IMR-90 (cell line): Measurements from ENCODE around the gene ATP2C2. TPM values are rescaled to one million over a fixed set of nuclear protein-coding genes. Genes with fewer than 3 reads are reported as not detected.

Source experiments
- ATAC-seq: fragments of 200-7000 bp; cut with Tn5 transposase; 2 replicates; pipeline ENCODE4 v1.9.1; 2020; ENCODE audit warnings: low read depth, mild to moderate bottlenecking, moderate library complexity
- BruUV-seq: library from RNA; stranded (reverse); fragments of 400-500 nt; replicated peaks from 2 replicates; lab custom pipeline; 2021; lab: Mats Ljungman, UMichigan
- CTCF ChIA-PET: fragments of 300-600 bp; formaldehyde crosslinking; extraction: SDS; loops from one replicate; lab custom pipeline; 2021; ENCODE audit warnings: antibody characterized with exemption; lab: Yijun Ruan, JAX
- POLR2A ChIA-PET: fragments of 300-600 bp; sonication (Branson Sonifier 250); formaldehyde crosslinking; loops from one replicate; lab custom pipeline; 2022; ENCODE audit warnings: antibody characterized with exemption; ENCODE audit not compliant: unreplicated experiment; lab: Charles Lee
- DNase-seq: peaks from one replicate; pipeline ENCODE4 v3.0.0; 2013
- H2AFZ ChIP-seq: replicated peaks from 2 replicates; pipeline ENCODE3; 2013; ENCODE audit warnings: low read length, mild to moderate bottlenecking; ENCODE audit not compliant: poor library complexity
- H2AK5ac ChIP-seq: 2 replicates; pipeline ENCODE4 v1.6.1; 2013; ENCODE audit warnings: low read depth, low read length, inconsistent platforms
- H2AK9ac ChIP-seq: replicated peaks from 2 replicates; pipeline ENCODE3; 2013; ENCODE audit warnings: mild to moderate bottlenecking, low read depth, low read length, moderate library complexity; ENCODE audit not compliant: poor library complexity
- H2BK120ac ChIP-seq: 2 replicates; pipeline ENCODE4 v1.6.1; 2013; ENCODE audit warnings: low read depth, low read length, inconsistent platforms
- H2BK15ac ChIP-seq: 3 replicates; pipeline ENCODE4 v1.6.1; 2013; ENCODE audit warnings: low read depth, low read length, inconsistent platforms
- H2BK20ac ChIP-seq: 2 replicates; pipeline ENCODE4 v1.6.1; 2013; ENCODE audit warnings: low read depth, mild to moderate bottlenecking, inconsistent platforms, low read length, moderate library complexity
- H2BK5ac ChIP-seq: 2 replicates; pipeline ENCODE4 v1.6.1; 2013; ENCODE audit warnings: mild to moderate bottlenecking, low read depth, low read length, inconsistent platforms; ENCODE audit not compliant: poor library complexity, severe bottlenecking
- H3K14ac ChIP-seq: replicated peaks from 2 replicates; pipeline ENCODE4 v1.6.1; 2013; ENCODE audit warnings: low read depth, low read length, inconsistent platforms
- H3K18ac ChIP-seq: 2 replicates; pipeline ENCODE4 v1.6.1; 2013; ENCODE audit warnings: low read depth, low read length, control low read depth
- H3K23ac ChIP-seq: 2 replicates; pipeline ENCODE4 v1.6.1; 2013; ENCODE audit warnings: low read depth, low read length, inconsistent platforms
- H3K27ac ChIP-seq: 2 replicates; pipeline ENCODE4 v1.5.1; 2013; ENCODE audit warnings: mild to moderate bottlenecking, control low read depth, low read length; ENCODE audit not compliant: insufficient read depth
- H3K27me3 ChIP-seq: 2 replicates; pipeline ENCODE4 v1.6.1; 2013; ENCODE audit warnings: low read length; ENCODE audit not compliant: control insufficient read depth, insufficient read depth
- H3K36me3 ChIP-seq: 2 replicates; pipeline ENCODE4 v1.6.1; 2013; ENCODE audit warnings: low read length, mixed read lengths; ENCODE audit not compliant: control insufficient read depth, insufficient read depth
- H3K4ac ChIP-seq: 2 replicates; pipeline ENCODE4 v1.6.1; 2013; ENCODE audit warnings: low read depth, low read length, inconsistent platforms
- H3K4me1 ChIP-seq: 2 replicates; pipeline ENCODE4 v1.6.1; 2013; ENCODE audit warnings: low read length, mixed read lengths; ENCODE audit not compliant: control insufficient read depth, insufficient read depth
- H3K4me2 ChIP-seq: 2 replicates; pipeline ENCODE4 v1.6.1; 2013; ENCODE audit warnings: low read depth, mild to moderate bottlenecking, control low read depth, low read length, moderate library complexity
- H3K4me3 ChIP-seq: 2 replicates; pipeline ENCODE4 v1.5.1; 2013; ENCODE audit warnings: low read depth, mild to moderate bottlenecking, control low read depth, low read length, moderate library complexity; ENCODE audit not compliant: insufficient read depth
- H3K56ac ChIP-seq: 2 replicates; pipeline ENCODE4 v1.6.1; 2013; ENCODE audit warnings: low read length, inconsistent platforms; ENCODE audit not compliant: insufficient read depth; ENCODE audit errors: extremely low read depth
- H3K79me1 ChIP-seq, 2 experiments: 2 replicates each; pipeline ENCODE4 v1.6.1; 2013; ENCODE audit warnings: low read length in 2 of 2, inconsistent platforms in 1 of 2, low read depth in 1 of 2
- H3K9ac ChIP-seq: 2 replicates; pipeline ENCODE4 v1.6.1; 2013; ENCODE audit warnings: low read depth, low read length, control low read depth
- H3K9me1 ChIP-seq: 2 replicates; pipeline ENCODE4 v1.6.1; 2013; ENCODE audit warnings: low read length, inconsistent platforms; ENCODE audit not compliant: insufficient read depth
- H3K9me3 ChIP-seq: 2 replicates; pipeline ENCODE4 v1.6.1; 2013; ENCODE audit warnings: low read length; ENCODE audit not compliant: control insufficient read depth, insufficient read depth
- H4K20me1 ChIP-seq: 2 replicates; pipeline ENCODE4 v1.6.1; 2013; ENCODE audit warnings: low read length, inconsistent platforms; ENCODE audit not compliant: insufficient read depth
- H4K5ac ChIP-seq: 2 replicates; pipeline ENCODE4 v1.6.1; 2013; ENCODE audit warnings: mild to moderate bottlenecking, low read depth, low read length, control low read depth
- H4K8ac ChIP-seq, 2 experiments: 2 replicates each; pipeline ENCODE4 v1.6.1; 2013; ENCODE audit warnings: low read depth in 2 of 2, low read length in 2 of 2, control low read depth in 1 of 2, inconsistent platforms in 1 of 2
- H4K91ac ChIP-seq: 2 replicates; pipeline ENCODE4 v1.6.1; 2013; ENCODE audit warnings: low read depth, low read length, inconsistent platforms; ENCODE audit not compliant: insufficient read depth
- MXI1 ChIP-seq: IDR thresholded peaks from 2 replicates; pipeline ENCODE4 v1.6.1; 2012; ENCODE audit warnings: low read depth, mild to moderate bottlenecking, low read length, moderate library complexity, borderline replicate concordance
- whole genome bisulfite sequencing, 2 experiments: methylation state at CpG; one replicate each; pipeline versions ENCODE4 v1.1.5 to v1.1.7; 2013; ENCODE audit warnings: missing lambda C conversion rate in 2 of 2; ENCODE audit not compliant: insufficient read length in 1 of 2; ENCODE audit errors: extremely low coverage in 2 of 2; 5-methylcytosine and 5-hydroxymethylcytosine counted together
- dilution Hi-C: fragments of 300-500 bp; cut with HindIII; formaldehyde crosslinking; loops from one replicate; pipeline ENCODE4 v1.14.3; 2018; ENCODE audit warnings: low sequenced_read_pairs; ENCODE audit not compliant: unreplicated experiment
- in situ Hi-C: fragments of 300-500 bp; cut with MboI; formaldehyde crosslinking; loops from 3 replicates; pipeline ENCODE4 v1.14.3; 2019; ENCODE audit warnings: low sequenced_read_pairs, inconsistent platforms, mixed read lengths
- intact Hi-C: fragments of 100-400 bp; cut with micrococcal nuclease; formaldehyde crosslinking; loops from 2 replicates; pipeline ENCODE4 v1.10.0; 2022
- polyA plus RNA-seq, 3 experiments: library from polyadenylated mRNA; depleted of rRNA; stranded (reverse); fragments of >200 nt; gene quantifications; 2 replicates each; pipeline ENCODE4 v1.2.3, GENCODE V29; 2012; ENCODE audit warnings: low replicate concordance in 1 of 3
- total RNA-seq: library from RNA; depleted of rRNA; stranded (reverse); fragments of >200 nt; gene quantifications from 2 replicates; pipeline ENCODE4 v1.2.3, GENCODE V29; 2012
- TF ChIP-seq, protein P1 (sequence below): conservative IDR thresholded peaks from 2 replicates; pipeline ENCODE4 v1.5.1; 2012; ENCODE audit warnings: mild to moderate bottlenecking, low read depth, low read length, improper control_type of control experiment

ATP2C2 gene
- total and polyA plus RNA-seq, 2 of the 4 experiments (the other 2 are of a cell fraction) = not detected

DNA sequence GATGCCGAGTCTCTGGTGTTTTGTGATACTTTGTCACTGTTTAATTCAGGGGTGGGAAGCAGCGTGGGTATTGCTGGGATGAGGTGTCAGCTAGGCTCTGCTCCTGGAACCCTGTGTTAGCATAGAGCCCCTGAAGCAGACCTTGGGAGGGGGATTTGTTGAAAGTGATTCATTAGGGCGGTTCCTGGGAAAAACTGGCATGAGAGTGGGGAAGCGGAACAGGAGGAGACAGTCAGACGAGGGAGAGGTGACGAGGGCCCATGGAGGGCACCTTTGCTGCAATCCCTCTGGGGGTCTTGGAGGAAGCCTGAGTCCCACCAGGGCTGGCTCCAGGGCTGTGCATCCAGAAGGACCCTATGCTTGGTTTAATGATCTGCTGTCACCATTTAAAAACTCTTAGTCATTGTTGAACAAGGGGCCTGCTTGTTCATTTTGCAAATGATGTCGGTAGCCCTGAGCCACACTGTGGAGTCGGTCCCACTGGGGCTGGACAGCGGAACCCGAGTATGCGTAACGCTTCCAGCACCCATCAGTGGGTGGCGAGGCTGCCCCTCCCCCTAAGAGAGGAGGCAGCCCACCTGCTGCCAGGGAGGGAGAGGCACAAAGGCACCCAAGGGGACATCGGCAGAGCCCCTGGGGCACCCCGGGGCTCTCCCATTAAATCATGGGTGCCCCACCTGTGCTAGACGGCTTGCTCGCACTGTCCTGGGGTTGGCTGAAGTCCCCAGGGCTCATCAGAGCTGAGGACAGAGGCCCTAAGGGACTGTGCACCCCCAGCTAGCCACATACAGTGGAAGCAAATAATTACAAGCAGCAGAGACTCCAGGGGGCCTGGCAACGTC, 38.3 kb upstream of the ATP2C2 start:
- Histone ChIP-seq H4K20me1 (0 out of 2 replicates have a peak, but pooled peaks cover 3% of the 10 kb centered on the region), H3K56ac (no peak overlapping the region), H2BK15ac (no peak overlapping the region), H3K4me2 (no peak overlapping the region), H2BK20ac (no peak overlapping the region), H3K4ac (no peak overlapping the region), H2BK120ac (no peak overlapping the region), H3K79me1 (no peaks in the 10 kb centered on the region), H4K91ac (no peak overlapping the region), H3K14ac (no peak overlapping the region), H3K9me1 (no peaks in the 10 kb centered on the region), H2BK5ac (no peak overlapping the region), H3K4me3 (no peak overlapping the region), H3K9me3 (no peaks in the 10 kb centered on the region; the same call in 1 of the 2 replicates), H4K5ac (no peak overlapping the region), H4K8ac (no peak overlapping the region), H3K23ac (no peak overlapping the region), H2AFZ (no peak overlapping the region), H2AK5ac (no peak overlapping the region; the same call in 1 of the 2 replicates), H3K4me1 (no peaks in the 10 kb centered on the region), H3K36me3 (peaks cover 29% of the 10 kb centered on the region), H3K9ac (no peak overlapping the region), H3K27ac (no peak overlapping the region), H3K27me3 (no peaks in the 10 kb centered on the region), H3K18ac (no peak overlapping the region), H2AK9ac (no peak overlapping the region)
- intact Hi-C loops = no loop called here
- in situ Hi-C loops = no loop called here
- ATAC-seq = no peak
- dilution Hi-C loops = no loop called here
- POLR2A ChIA-PET = no interaction called here
- TF ChIP-seq, protein P1, sequence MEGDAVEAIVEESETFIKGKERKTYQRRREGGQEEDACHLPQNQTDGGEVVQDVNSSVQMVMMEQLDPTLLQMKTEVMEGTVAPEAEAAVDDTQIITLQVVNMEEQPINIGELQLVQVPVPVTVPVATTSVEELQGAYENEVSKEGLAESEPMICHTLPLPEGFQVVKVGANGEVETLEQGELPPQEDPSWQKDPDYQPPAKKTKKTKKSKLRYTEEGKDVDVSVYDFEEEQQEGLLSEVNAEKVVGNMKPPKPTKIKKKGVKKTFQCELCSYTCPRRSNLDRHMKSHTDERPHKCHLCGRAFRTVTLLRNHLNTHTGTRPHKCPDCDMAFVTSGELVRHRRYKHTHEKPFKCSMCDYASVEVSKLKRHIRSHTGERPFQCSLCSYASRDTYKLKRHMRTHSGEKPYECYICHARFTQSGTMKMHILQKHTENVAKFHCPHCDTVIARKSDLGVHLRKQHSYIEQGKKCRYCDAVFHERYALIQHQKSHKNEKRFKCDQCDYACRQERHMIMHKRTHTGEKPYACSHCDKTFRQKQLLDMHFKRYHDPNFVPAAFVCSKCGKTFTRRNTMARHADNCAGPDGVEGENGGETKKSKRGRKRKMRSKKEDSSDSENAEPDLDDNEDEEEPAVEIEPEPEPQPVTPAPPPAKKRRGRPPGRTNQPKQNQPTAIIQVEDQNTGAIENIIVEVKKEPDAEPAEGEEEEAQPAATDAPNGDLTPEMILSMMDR = no peak
- no peak for TF ChIP-seq MXI1
- no TSS peak for BruUV-seq
- WGBS, 2 experiments = 80% methylated on average over 5 of the region's 18 CpGs; no CpG with 5 or more reads in 1 of the 2 experiments
- no peak for DNase-seq
- CTCF ChIA-PET = no interaction called here
